Measurements from ENCODE around the gene GRIK4.

GRCh38 chr11:120871924-120872323 lies 360.4 kb downstream of the GRIK4 start:
- TF ChIP-seq CTCF (IDR thresholded peaks at IDR 0.05; ENCODE audit: poor library complexity, severe bottlenecking) (no peak), TAF1 (IDR thresholded peaks at IDR 0.05; ENCODE audit: low read depth) (no peak), REST (IDR thresholded peaks at IDR 0.05; ENCODE audit: borderline replicate concordance) (no peak), EP300 (conservative IDR thresholded peaks at IDR 0.05; ENCODE audit: poor library complexity, severe bottlenecking) (no peak), POLR2AphosphoS5 (IDR thresholded peaks at IDR 0.05) (no peak), EZH2 (IDR thresholded peaks at IDR 0.05; ENCODE audit: borderline replicate concordance, insufficient read depth, low read length, poor library complexity, severe bottlenecking) (no peak), RAD21 (conservative IDR thresholded peaks at IDR 0.05) (no peak)

Data from neural cell (in vitro differentiated cells).